HEK293 (cell line): Measurements from ENCODE around the gene MYO18B.

Experiments used
- ZBTB1 ChIP-seq: fragments of 450-650 bp; formaldehyde crosslinking; IDR thresholded peaks from 2 replicates; pipeline ENCODE4 v1.5.1; 2016; ENCODE audit warnings: missing biosample characterization, missing genetic modification characterization
- ZNF239 ChIP-seq: fragments of 450-650 bp; formaldehyde crosslinking; IDR thresholded peaks from 2 replicates; pipeline ENCODE4 v1.5.1; 2016; ENCODE audit warnings: missing biosample characterization, missing genetic modification characterization
- ZNF24 ChIP-seq: fragments of 450-650 bp; formaldehyde crosslinking; IDR thresholded peaks from 2 replicates; pipeline ENCODE4 v1.5.1; 2016; ENCODE audit warnings: missing biosample characterization, missing genetic modification characterization
- ZNF324 ChIP-seq: fragments of 450-650 bp; formaldehyde crosslinking; IDR thresholded peaks from 2 replicates; pipeline ENCODE4 v1.5.1; 2016; ENCODE audit warnings: missing biosample characterization, missing genetic modification characterization
- ZNF404 ChIP-seq: fragments of 450-650 bp; formaldehyde crosslinking; IDR thresholded peaks from 2 replicates; pipeline ENCODE4 v1.5.1; 2017; ENCODE audit warnings: missing biosample characterization, missing genetic modification characterization
- TF ChIP-seq, protein P1 (sequence below): fragments of 450-650 bp; formaldehyde crosslinking; IDR thresholded peaks from 2 replicates; pipeline ENCODE4 v1.5.1; 2017; ENCODE audit warnings: missing biosample characterization, missing genetic modification characterization
- TF ChIP-seq, protein P2 (sequence below): fragments of 450-650 bp; formaldehyde crosslinking; conservative IDR thresholded peaks from 2 replicates; pipeline ENCODE4 v1.5.1; 2016; ENCODE audit warnings: low read depth, missing biosample characterization, missing genetic modification characterization
- TF ChIP-seq, protein P3 (sequence below): fragments of 450-650 bp; formaldehyde crosslinking; IDR thresholded peaks from 2 replicates; pipeline ENCODE4 v1.5.1; 2016; ENCODE audit warnings: missing biosample characterization, missing genetic modification characterization
- TF ChIP-seq, protein P4 (sequence below): fragments of 450-650 bp; formaldehyde crosslinking; IDR thresholded peaks from 2 replicates; pipeline ENCODE4 v1.5.1; 2016; ENCODE audit warnings: missing biosample characterization, missing genetic modification characterization

DNA sequence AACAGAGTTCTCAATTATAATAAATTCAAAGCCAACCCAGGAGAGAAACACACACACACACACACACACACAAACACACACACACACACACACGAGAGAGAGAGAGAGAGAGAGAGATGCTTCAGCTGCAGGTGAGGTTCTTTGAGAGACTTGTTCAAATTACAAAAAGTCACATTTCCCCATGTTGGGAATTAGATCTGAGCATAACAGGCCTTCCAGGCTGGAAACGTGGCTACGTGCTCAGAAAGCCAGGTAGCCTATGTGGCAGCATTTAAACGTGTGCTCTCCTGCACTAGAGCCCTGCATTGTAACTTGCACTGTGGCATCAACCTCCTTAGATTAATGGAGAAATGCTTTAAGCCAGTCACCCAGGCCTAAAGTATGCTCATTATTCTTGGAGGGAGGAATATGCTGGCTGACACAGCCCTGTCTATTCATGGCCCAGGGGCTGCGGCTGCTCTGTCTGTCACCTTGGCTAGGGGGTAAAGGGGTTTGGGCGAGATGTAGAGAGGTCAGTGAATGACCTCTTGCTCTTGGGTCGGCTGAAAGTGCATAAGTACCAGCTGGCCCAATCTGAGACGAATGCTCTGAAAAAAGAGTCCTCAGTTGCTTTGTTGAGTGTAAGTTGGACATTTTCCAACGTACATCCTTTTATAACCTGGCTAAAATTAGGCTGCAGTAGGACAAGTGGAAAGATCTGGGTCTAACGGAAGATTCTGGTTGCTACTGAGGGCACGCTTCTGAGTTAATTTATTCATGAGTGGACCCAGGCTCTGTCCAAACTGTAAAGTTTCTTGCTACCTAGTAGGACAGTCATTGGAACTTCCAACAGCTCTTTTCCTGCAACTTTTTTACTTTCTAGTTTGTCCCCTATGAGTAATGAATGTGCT is 256.1 kb downstream of the MYO18B start:
- TF ChIP-seq ZNF239 (no peak), ZNF324 (tag by site-specific recombination) (no peak), ZNF24 (tag by site-specific recombination) (no peak), ZNF404 (tag by site-specific recombination) (no peak), ZBTB1 (no peak)
- TF ChIP-seq, protein P1, sequence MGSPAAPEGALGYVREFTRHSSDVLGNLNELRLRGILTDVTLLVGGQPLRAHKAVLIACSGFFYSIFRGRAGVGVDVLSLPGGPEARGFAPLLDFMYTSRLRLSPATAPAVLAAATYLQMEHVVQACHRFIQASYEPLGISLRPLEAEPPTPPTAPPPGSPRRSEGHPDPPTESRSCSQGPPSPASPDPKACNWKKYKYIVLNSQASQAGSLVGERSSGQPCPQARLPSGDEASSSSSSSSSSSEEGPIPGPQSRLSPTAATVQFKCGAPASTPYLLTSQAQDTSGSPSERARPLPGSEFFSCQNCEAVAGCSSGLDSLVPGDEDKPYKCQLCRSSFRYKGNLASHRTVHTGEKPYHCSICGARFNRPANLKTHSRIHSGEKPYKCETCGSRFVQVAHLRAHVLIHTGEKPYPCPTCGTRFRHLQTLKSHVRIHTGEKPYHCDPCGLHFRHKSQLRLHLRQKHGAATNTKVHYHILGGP (tag by site-specific recombination), result no peak
- TF ChIP-seq, protein P2, sequence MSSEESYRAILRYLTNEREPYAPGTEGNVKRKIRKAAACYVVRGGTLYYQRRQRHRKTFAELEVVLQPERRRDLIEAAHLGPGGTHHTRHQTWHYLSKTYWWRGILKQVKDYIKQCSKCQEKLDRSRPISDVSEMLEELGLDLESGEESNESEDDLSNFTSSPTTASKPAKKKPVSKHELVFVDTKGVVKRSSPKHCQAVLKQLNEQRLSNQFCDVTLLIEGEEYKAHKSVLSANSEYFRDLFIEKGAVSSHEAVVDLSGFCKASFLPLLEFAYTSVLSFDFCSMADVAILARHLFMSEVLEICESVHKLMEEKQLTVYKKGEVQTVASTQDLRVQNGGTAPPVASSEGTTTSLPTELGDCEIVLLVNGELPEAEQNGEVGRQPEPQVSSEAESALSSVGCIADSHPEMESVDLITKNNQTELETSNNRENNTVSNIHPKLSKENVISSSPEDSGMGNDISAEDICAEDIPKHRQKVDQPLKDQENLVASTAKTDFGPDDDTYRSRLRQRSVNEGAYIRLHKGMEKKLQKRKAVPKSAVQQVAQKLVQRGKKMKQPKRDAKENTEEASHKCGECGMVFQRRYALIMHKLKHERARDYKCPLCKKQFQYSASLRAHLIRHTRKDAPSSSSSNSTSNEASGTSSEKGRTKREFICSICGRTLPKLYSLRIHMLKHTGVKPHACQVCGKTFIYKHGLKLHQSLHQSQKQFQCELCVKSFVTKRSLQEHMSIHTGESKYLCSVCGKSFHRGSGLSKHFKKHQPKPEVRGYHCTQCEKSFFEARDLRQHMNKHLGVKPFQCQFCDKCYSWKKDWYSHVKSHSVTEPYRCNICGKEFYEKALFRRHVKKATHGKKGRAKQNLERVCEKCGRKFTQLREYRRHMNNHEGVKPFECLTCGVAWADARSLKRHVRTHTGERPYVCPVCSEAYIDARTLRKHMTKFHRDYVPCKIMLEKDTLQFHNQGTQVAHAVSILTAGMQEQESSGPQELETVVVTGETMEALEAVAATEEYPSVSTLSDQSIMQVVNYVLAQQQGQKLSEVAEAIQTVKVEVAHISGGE (tag by site-specific recombination), result no peak
- TF ChIP-seq, protein P3, sequence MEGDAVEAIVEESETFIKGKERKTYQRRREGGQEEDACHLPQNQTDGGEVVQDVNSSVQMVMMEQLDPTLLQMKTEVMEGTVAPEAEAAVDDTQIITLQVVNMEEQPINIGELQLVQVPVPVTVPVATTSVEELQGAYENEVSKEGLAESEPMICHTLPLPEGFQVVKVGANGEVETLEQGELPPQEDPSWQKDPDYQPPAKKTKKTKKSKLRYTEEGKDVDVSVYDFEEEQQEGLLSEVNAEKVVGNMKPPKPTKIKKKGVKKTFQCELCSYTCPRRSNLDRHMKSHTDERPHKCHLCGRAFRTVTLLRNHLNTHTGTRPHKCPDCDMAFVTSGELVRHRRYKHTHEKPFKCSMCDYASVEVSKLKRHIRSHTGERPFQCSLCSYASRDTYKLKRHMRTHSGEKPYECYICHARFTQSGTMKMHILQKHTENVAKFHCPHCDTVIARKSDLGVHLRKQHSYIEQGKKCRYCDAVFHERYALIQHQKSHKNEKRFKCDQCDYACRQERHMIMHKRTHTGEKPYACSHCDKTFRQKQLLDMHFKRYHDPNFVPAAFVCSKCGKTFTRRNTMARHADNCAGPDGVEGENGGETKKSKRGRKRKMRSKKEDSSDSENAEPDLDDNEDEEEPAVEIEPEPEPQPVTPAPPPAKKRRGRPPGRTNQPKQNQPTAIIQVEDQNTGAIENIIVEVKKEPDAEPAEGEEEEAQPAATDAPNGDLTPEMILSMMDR (tag by site-specific recombination), result no peak
- TF ChIP-seq, protein P4, sequence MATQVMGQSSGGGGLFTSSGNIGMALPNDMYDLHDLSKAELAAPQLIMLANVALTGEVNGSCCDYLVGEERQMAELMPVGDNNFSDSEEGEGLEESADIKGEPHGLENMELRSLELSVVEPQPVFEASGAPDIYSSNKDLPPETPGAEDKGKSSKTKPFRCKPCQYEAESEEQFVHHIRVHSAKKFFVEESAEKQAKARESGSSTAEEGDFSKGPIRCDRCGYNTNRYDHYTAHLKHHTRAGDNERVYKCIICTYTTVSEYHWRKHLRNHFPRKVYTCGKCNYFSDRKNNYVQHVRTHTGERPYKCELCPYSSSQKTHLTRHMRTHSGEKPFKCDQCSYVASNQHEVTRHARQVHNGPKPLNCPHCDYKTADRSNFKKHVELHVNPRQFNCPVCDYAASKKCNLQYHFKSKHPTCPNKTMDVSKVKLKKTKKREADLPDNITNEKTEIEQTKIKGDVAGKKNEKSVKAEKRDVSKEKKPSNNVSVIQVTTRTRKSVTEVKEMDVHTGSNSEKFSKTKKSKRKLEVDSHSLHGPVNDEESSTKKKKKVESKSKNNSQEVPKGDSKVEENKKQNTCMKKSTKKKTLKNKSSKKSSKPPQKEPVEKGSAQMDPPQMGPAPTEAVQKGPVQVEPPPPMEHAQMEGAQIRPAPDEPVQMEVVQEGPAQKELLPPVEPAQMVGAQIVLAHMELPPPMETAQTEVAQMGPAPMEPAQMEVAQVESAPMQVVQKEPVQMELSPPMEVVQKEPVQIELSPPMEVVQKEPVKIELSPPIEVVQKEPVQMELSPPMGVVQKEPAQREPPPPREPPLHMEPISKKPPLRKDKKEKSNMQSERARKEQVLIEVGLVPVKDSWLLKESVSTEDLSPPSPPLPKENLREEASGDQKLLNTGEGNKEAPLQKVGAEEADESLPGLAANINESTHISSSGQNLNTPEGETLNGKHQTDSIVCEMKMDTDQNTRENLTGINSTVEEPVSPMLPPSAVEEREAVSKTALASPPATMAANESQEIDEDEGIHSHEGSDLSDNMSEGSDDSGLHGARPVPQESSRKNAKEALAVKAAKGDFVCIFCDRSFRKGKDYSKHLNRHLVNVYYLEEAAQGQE, result no peak
